Epidermal melanocyte (primary cell): ENCODE results near the gene TPPP3.
"Not testable (repeated sequence)": the region's sequence is repeated elsewhere in the genome, so short reads cannot be mapped to it uniquely, and the experiment has no call there.

Experiments
- DNase-seq: peaks from one replicate; pipeline ENCODE4 v3.0.0; 2011; ENCODE audit warnings: low spot score; ENCODE audit not compliant: insufficient read length

Gene TPPP3

GRCh38 chr16:67426022-67426421 lies 32.7 kb upstream of the TPPP3 start:
- no peak for DNase-seq

GRCh38 chr16:67425580-67425979 lies 32.3 kb upstream of the TPPP3 start:
- DNase-seq, result no peak

GRCh38 chr16:67425061-67425460 lies 31.8 kb upstream of the TPPP3 start:
- DNase-seq, result no peak

- DNase-seq, result no peak
Observed at GRCh38 chr16:67424261-67424615, 30.9 kb upstream of the TPPP3 start.

- DNase-seq, result no peak
Observed at GRCh38 chr16:67423611-67424260, 30.4 kb upstream of the TPPP3 start.

GRCh38 chr16:67423015-67423414 lies 29.7 kb upstream of the TPPP3 start:
- DNase-seq, result no peak

- DNase-seq, result no peak
Observed at GRCh38 chr16:67421030-67421429, 27.7 kb upstream of the TPPP3 start.

GRCh38 chr16:67419931-67420330 lies 26.6 kb upstream of the TPPP3 start:
- DNase-seq, result no peak

- no peak for DNase-seq
Observed at GRCh38 chr16:67419502-67419901, 26.2 kb upstream of the TPPP3 start.

- no peak for DNase-seq
Observed at GRCh38 chr16:67417333-67418061, 24.2 kb upstream of the TPPP3 start.

- peak; percentile 91 for DNase-seq
Observed at GRCh38 chr16:67415872-67416793, 22.8 kb upstream of the TPPP3 start, which contains the start of gene ZDHHC1. Gene ZDHHC1, minus strand, starts transcription at chr16:67416477. Its CDS starts 8,702 bp downstream, at chr16:67407775.

- DNase-seq, result not testable (repeated sequence)
Observed at GRCh38 chr16:67415421-67415820, 22.1 kb upstream of the TPPP3 start.

- no peak for DNase-seq
Observed at GRCh38 chr16:67413978-67414911, 20.9 kb upstream of the TPPP3 start.

- DNase-seq, result no peak
Observed at GRCh38 chr16:67412294-67412693, 19.0 kb upstream of the TPPP3 start.

- no peak for DNase-seq
Observed at GRCh38 chr16:67411339-67411738, 18.0 kb upstream of the TPPP3 start.

GRCh38 chr16:67409631-67410030 lies 16.3 kb upstream of the TPPP3 start:
- no peak for DNase-seq

- no peak for DNase-seq
Observed at GRCh38 chr16:67407788-67408452, 14.6 kb upstream of the TPPP3 start.

- no peak for DNase-seq
Observed at GRCh38 chr16:67407176-67407787, 14.0 kb upstream of the TPPP3 start.

- peak; percentile 87 for DNase-seq
Observed at GRCh38 chr16:67406111-67406971, 13.0 kb upstream of the TPPP3 start.
